Measurements from ENCODE around the gene PLCG1. TPM values are rescaled to one million over a fixed set of nuclear protein-coding genes. Genes with fewer than 3 reads are reported as not detected.

Gene PLCG1
- total and polyA plus RNA-seq, 10 donors: 28.0 to 144 (median 117) TPM

DNA sequence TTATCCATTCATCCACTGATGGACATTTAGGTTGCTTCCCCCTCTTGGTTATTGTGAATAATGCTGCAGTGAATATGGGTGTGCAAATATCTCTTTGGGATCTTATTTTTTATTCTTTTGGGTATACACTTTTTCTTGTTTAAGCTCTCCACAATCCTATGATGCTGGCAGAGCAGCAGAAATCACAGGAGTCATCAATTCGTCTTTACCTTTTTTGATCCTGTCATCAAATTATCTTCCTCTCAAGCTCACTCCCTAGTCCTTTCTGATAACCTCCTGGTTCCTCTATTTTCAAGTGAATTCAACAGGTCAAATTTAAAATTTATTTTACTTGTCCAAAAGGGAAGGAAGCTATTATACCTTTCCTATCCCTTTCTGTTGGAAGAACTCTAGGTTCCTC, 89.1 kb downstream of the PLCG1 start:
- Histone ChIP-seq H3K27ac (no peak overlapping the region), H3K9me3 (no peaks in the 10 kb centered on the region), H3K4me1 (peaks cover 0 to 20% (median 5%) of the 10 kb centered on the region in 6 donors), H3K36me3 (no peaks in the 10 kb centered on the region), H3K4me3 (no peak overlapping the region), H3K27me3 (replicated peaks in 1 of 7) (no peaks in the 10 kb centered on the region)
- WGBS, 5 donors: 77 to 93% (median 86%) methylated on average over 1 of the region's 1 CpG
- TF ChIP-seq POLR2A (IDR thresholded peaks at IDR 0.05): no peak
- DNase-seq: no peak
- intact Hi-C loops (cut with DNase I; ENCODE audit: low total_unique reads): loop anchor here (10.0 kb wide), 1 partner anchor 52 kb away; no protein-coding TSS in a partner anchor

Small RNAs within 50 kb of the gene (microRNA-seq; reads per million reads assigned to microRNA genes)
- gene MIR6871: 0 to 0.72 (median 0.57) reads per million in 3 donors

Small RNAs within 50 kb of the gene (small RNA-seq; reads per million reads assigned to genes)
- gene AL022394.1 (0 reads per million in 4 donors), gene MIR6871 (0 to 0.06 (median 0) reads per million in 4 donors)

Other genes starting within 250 kb of the PLCG1 start
- 10 to 100 TPM; 40.3 to 74.6 (median 52.7) TPM for gene TOP1, start 108.7 kb upstream of the PLCG1 start, total RNA-seq
- 10 to 100 TPM; 20.7 to 32.0 (median 27.4) TPM for gene TOP1, start 108.7 kb upstream of the PLCG1 start, polyA plus RNA-seq
- gene ZHX3, start 180.2 kb downstream of the PLCG1 start, total RNA-seq: 10 to 100 TPM in 6 of 7 donors, 1 to 10 TPM in 1; 7.5 to 26.7 (median 19.5) TPM
- gene ZHX3, start 180.2 kb downstream of the PLCG1 start, polyA plus RNA-seq: 1 to 10 TPM; 1.6 to 3.2 (median 2.6) TPM
- 1 to 10 TPM; 2.5 to 9.6 (median 4.4) TPM for gene LPIN3, start 203.3 kb downstream of the PLCG1 start, total RNA-seq
- gene LPIN3, start 203.3 kb downstream of the PLCG1 start, polyA plus RNA-seq: 1 to 10 TPM; 2.7 to 8.9 (median 4.1) TPM
- not detected for gene EMILIN3, start 229.3 kb downstream of the PLCG1 start, total RNA-seq
- under 1 TPM; 0.03 to 0.32 (median 0.07) TPM for gene EMILIN3, start 229.3 kb downstream of the PLCG1 start, polyA plus RNA-seq